IPS-15b (cell line): ENCODE data around the gene XRCC4.

Source experiments
- H3K27me3 ChIP-seq: one replicate; pipeline ENCODE4 v1.6.1; 2013; ENCODE audit warnings: low read length; ENCODE audit not compliant: control insufficient read depth, insufficient read depth
- H3K36me3 ChIP-seq: one replicate; pipeline ENCODE4 v1.6.1; 2013; ENCODE audit warnings: low read length; ENCODE audit not compliant: control insufficient read depth, insufficient read depth
- H3K4me1 ChIP-seq: one replicate; pipeline ENCODE4 v1.6.1; 2013; ENCODE audit warnings: mild to moderate bottlenecking, low read length; ENCODE audit not compliant: control insufficient read depth, insufficient read depth
- H3K4me3 ChIP-seq: one replicate; pipeline ENCODE4 v1.5.1; 2013; ENCODE audit warnings: low read depth, low read length
- H3K9ac ChIP-seq: one replicate; pipeline ENCODE4 v1.6.1; 2013; ENCODE audit warnings: low read depth, mild to moderate bottlenecking, low read length
- H3K9me3 ChIP-seq: one replicate; pipeline ENCODE4 v1.6.1; 2013; ENCODE audit warnings: mild to moderate bottlenecking, low read length; ENCODE audit not compliant: control insufficient read depth, insufficient read depth

Gene XRCC4

GRCh38 chr5:83363111-83363885 lies 286.0 kb downstream of the XRCC4 start:
- no peaks in the 10 kb centered on the region for H3K27me3 ChIP-seq
- no peaks in the 10 kb centered on the region for H3K4me1 ChIP-seq
- H3K9ac ChIP-seq = no peak overlapping the region
- no peaks in the 10 kb centered on the region for H3K36me3 ChIP-seq
- H3K4me3 ChIP-seq = no peak overlapping the region
- peaks cover 6% of the 10 kb centered on the region for H3K9me3 ChIP-seq

GRCh38 chr5:83363886-83364275 lies 286.5 kb downstream of the XRCC4 start:
- peaks cover 6% of the 10 kb centered on the region for H3K9me3 ChIP-seq
- no peak overlapping the region for H3K4me3 ChIP-seq
- no peaks in the 10 kb centered on the region for H3K4me1 ChIP-seq

GRCh38 chr5:83364312-83365299 lies 287.3 kb downstream of the XRCC4 start:
- Histone ChIP-seq H3K36me3 (no peaks in the 10 kb centered on the region), H3K9ac (no peak overlapping the region), H3K4me1 (no peaks in the 10 kb centered on the region), H3K27me3 (no peaks in the 10 kb centered on the region), H3K4me3 (no peak overlapping the region), H3K9me3 (peaks cover 6% of the 10 kb centered on the region)

More at GRCh38 chr5:83363886-83364275, 286.5 kb downstream of the XRCC4 start:
- Histone ChIP-seq H3K9ac (no peak overlapping the region), H3K27me3 (no peaks in the 10 kb centered on the region), H3K36me3 (no peaks in the 10 kb centered on the region)

- Histone ChIP-seq H3K4me1 (no peaks in the 10 kb centered on the region), H3K4me3 (no peak overlapping the region), H3K36me3 (no peaks in the 10 kb centered on the region), H3K27me3 (no peaks in the 10 kb centered on the region), H3K9me3 (no peaks in the 10 kb centered on the region), H3K9ac (no peak overlapping the region)
Observed at GRCh38 chr5:83368319-83368718, 291.0 kb downstream of the XRCC4 start.

- H3K27me3 ChIP-seq = no peaks in the 10 kb centered on the region
- no peak overlapping the region for H3K9ac ChIP-seq
- no peak overlapping the region for H3K4me3 ChIP-seq
- H3K4me1 ChIP-seq = no peaks in the 10 kb centered on the region
- H3K36me3 ChIP-seq = no peaks in the 10 kb centered on the region
- H3K9me3 ChIP-seq = no peaks in the 10 kb centered on the region
Observed at GRCh38 chr5:83368835-83369234, 291.5 kb downstream of the XRCC4 start.

GRCh38 chr5:83370957-83371356 lies 293.6 kb downstream of the XRCC4 start:
- Histone ChIP-seq H3K27me3 (no peaks in the 10 kb centered on the region), H3K36me3 (no peaks in the 10 kb centered on the region), H3K4me3 (no peak overlapping the region), H3K9ac (no peak overlapping the region), H3K9me3 (no peaks in the 10 kb centered on the region), H3K4me1 (no peaks in the 10 kb centered on the region)

GRCh38 chr5:83371726-83372125 lies 294.4 kb downstream of the XRCC4 start:
- H3K4me1 ChIP-seq = no peaks in the 10 kb centered on the region
- no peaks in the 10 kb centered on the region for H3K9me3 ChIP-seq
- no peaks in the 10 kb centered on the region for H3K27me3 ChIP-seq
- H3K36me3 ChIP-seq = no peaks in the 10 kb centered on the region
- H3K4me3 ChIP-seq = no peak overlapping the region
- no peak overlapping the region for H3K9ac ChIP-seq

GRCh38 chr5:83374547-83374946 lies 297.2 kb downstream of the XRCC4 start:
- peaks cover 9% of the 10 kb centered on the region for H3K4me1 ChIP-seq
- H3K27me3 ChIP-seq = no peaks in the 10 kb centered on the region
- no peak overlapping the region for H3K9ac ChIP-seq
- H3K4me3 ChIP-seq = no peak overlapping the region
- H3K9me3 ChIP-seq = no peaks in the 10 kb centered on the region
- no peaks in the 10 kb centered on the region for H3K36me3 ChIP-seq

- H3K4me1 ChIP-seq = peaks cover 9% of the 10 kb centered on the region
- no peaks in the 10 kb centered on the region for H3K36me3 ChIP-seq
- H3K4me3 ChIP-seq = no peak overlapping the region
- no peaks in the 10 kb centered on the region for H3K27me3 ChIP-seq
- no peaks in the 10 kb centered on the region for H3K9me3 ChIP-seq
- no peak overlapping the region for H3K9ac ChIP-seq
Observed at GRCh38 chr5:83375049-83375745, 297.9 kb downstream of the XRCC4 start.

GRCh38 chr5:83376461-83376860 lies 299.1 kb downstream of the XRCC4 start:
- Histone ChIP-seq H3K4me3 (no peak overlapping the region), H3K4me1 (peaks cover 9% of the 10 kb centered on the region), H3K9me3 (no peaks in the 10 kb centered on the region), H3K9ac (no peak overlapping the region), H3K27me3 (no peaks in the 10 kb centered on the region), H3K36me3 (no peaks in the 10 kb centered on the region)

- Histone ChIP-seq H3K36me3 (no peaks in the 10 kb centered on the region), H3K4me1 (peaks cover 9% of the 10 kb centered on the region), H3K27me3 (no peaks in the 10 kb centered on the region), H3K9ac (no peak overlapping the region), H3K9me3 (no peaks in the 10 kb centered on the region), H3K4me3 (no peak overlapping the region)
Observed at GRCh38 chr5:83377131-83377865, 300.0 kb downstream of the XRCC4 start.
